GM12878 (cell line): Measurements from ENCODE around the gene UQCRC1. TPM values are rescaled to one million over a fixed set of nuclear protein-coding genes. Genes with fewer than 3 reads are reported as not detected.

Experiments
- ATAC-seq: fragments of 200-7000 bp; cut with Tn5 transposase; 3 replicates; pipeline ENCODE4 v1.9.1; 2020; ENCODE audit warnings: mild to moderate bottlenecking, moderate library complexity
- BruUV-seq: library from RNA; stranded (reverse); fragments of 400-500 nt; replicated peaks from 2 replicates; lab custom pipeline; 2021; lab: Mats Ljungman, UMichigan
- CTCF ChIA-PET: fragments of 300-600 bp; sonication (Branson Sonifier 250); formaldehyde crosslinking; extraction: SDS; loops from one replicate; lab custom pipeline; 2021; ENCODE audit warnings: inconsistent platforms; lab: Yijun Ruan, JAX
- POLR2A ChIA-PET: fragments of 350-600 bp; formaldehyde crosslinking; extraction: SDS; loops from one replicate; lab custom pipeline; 2021; ENCODE audit warnings: inconsistent platforms; lab: Charles Lee
- RAD21 ChIA-PET: fragments of 300-600 bp; sonication (Branson Sonifier 250); formaldehyde crosslinking; loops from one replicate; lab custom pipeline; 2023; ENCODE audit warnings: antibody characterized with exemption; ENCODE audit not compliant: unreplicated experiment; lab: Charles Lee
- SMC1A ChIA-PET: fragments of 300-600 bp; sonication (Branson Sonifier 250); formaldehyde crosslinking; loops from one replicate; lab custom pipeline; 2023; ENCODE audit not compliant: unreplicated experiment, uncharacterized antibody; lab: Charles Lee
- DNase-seq: peaks from one replicate; pipeline ENCODE4 v3.0.0-alpha.2; 2011; ENCODE audit warnings: low read depth, low spot score
- FAIRE-seq: peaks from 3 replicates; lab custom pipeline; 2011; peaks lifted over from hg19 to GRCh38; lab: Jason Lieb, UNC
- H2AFZ ChIP-seq: 2 replicates; pipeline ENCODE4 v1.6.0; 2011; ENCODE audit warnings: low read depth, low read length, control low read depth; ENCODE audit not compliant: control insufficient read depth
- H3K27ac ChIP-seq: 2 replicates; pipeline ENCODE4 v1.5.1; 2011; ENCODE audit warnings: control low read depth; ENCODE audit not compliant: control insufficient read depth, insufficient read depth
- H3K27me3 ChIP-seq, 2 experiments: replicated peaks in 1 of 2; 2 replicates each; pipeline versions ENCODE4 v1.6.0 to v1.6.1; 2011; ENCODE audit warnings: low read length in 1 of 2; ENCODE audit not compliant: control insufficient read depth in 2 of 2, insufficient read depth in 2 of 2
- H3K36me3 ChIP-seq, 2 experiments: 2 replicates each; pipeline ENCODE4 v1.5.1; 2011; ENCODE audit warnings: low read length in 1 of 2; ENCODE audit not compliant: control insufficient read depth in 2 of 2, insufficient read depth in 2 of 2
- H3K4me1 ChIP-seq: 2 replicates; pipeline ENCODE4 v1.6.1; 2011; ENCODE audit warnings: mild to moderate bottlenecking, low read length, moderate library complexity, mixed read lengths; ENCODE audit not compliant: control insufficient read depth, insufficient read depth
- H3K4me2 ChIP-seq: 2 replicates; pipeline ENCODE4 v1.6.0; 2011; ENCODE audit warnings: control low read depth; ENCODE audit not compliant: control insufficient read depth, insufficient read depth
- H3K4me3 ChIP-seq: fragments of 200-600 bp; sonication (generic); 2 replicates; pipeline ENCODE4 v1.5.1; 2016
- H3K79me2 ChIP-seq: 2 replicates; pipeline ENCODE4 v1.6.0; 2011; ENCODE audit warnings: low read length; ENCODE audit not compliant: control insufficient read depth, insufficient read depth
- H3K9ac ChIP-seq: 2 replicates; pipeline ENCODE4 v1.8.0; 2011; ENCODE audit warnings: low read length, control low read depth, mixed read lengths; ENCODE audit not compliant: control insufficient read depth, insufficient read depth
- H3K9me3 ChIP-seq: replicated peaks from 3 replicates; pipeline ENCODE4 v1.5.1; 2011; ENCODE audit warnings: mild to moderate bottlenecking, low read length; ENCODE audit not compliant: control insufficient read depth, insufficient read depth
- H4K20me1 ChIP-seq: 2 replicates; pipeline ENCODE4 v1.6.0; 2011; ENCODE audit not compliant: control insufficient read depth, insufficient read depth
- ATF2 ChIP-seq: IDR thresholded peaks from 2 replicates; pipeline ENCODE4 v1.6.1; 2012; ENCODE audit warnings: low read length, inconsistent platforms
- BCL11A ChIP-seq: IDR thresholded peaks from 2 replicates; pipeline ENCODE4 v1.6.1; 2011; ENCODE audit warnings: low read depth, low read length
- E2F4 ChIP-seq: IDR thresholded peaks from 2 replicates; pipeline ENCODE4 v1.6.1; 2012; ENCODE audit warnings: low read depth, low read length, improper control_type of control experiment
- MEF2B ChIP-seq: fragments of 450-650 bp; IDR thresholded peaks from 2 replicates; pipeline ENCODE4 v1.6.1; 2018; ENCODE audit warnings: mild to moderate bottlenecking, moderate library complexity; ENCODE audit not compliant: partially characterized antibody, poor library complexity, severe bottlenecking
- MXI1 ChIP-seq: fragments of 150-350 bp; IDR thresholded peaks from 2 replicates; pipeline ENCODE4 v1.6.1; 2011; ENCODE audit warnings: low read depth, mild to moderate bottlenecking, inconsistent platforms, low read length, improper control_type of control experiment
- NFIC ChIP-seq: IDR thresholded peaks from 2 replicates; pipeline ENCODE4 v1.6.1; 2012; ENCODE audit warnings: low read depth, mild to moderate bottlenecking, inconsistent platforms, low read length, moderate library complexity
- NFXL1 ChIP-seq: fragments of 450-650 bp; IDR thresholded peaks from 2 replicates; pipeline ENCODE4 v1.6.1; 2017; ENCODE audit warnings: antibody characterized with exemption, mild to moderate bottlenecking, borderline replicate concordance
- RAD21 ChIP-seq: IDR thresholded peaks from 2 replicates; pipeline ENCODE4 v1.6.1; 2011; ENCODE audit warnings: mild to moderate bottlenecking, low read depth, low read length, moderate library complexity; ENCODE audit not compliant: insufficient read depth
- RCOR1 ChIP-seq: conservative IDR thresholded peaks from 2 replicates; pipeline ENCODE4 v1.6.1; 2012; ENCODE audit warnings: low read depth, low read length, improper control_type of control experiment
- REST ChIP-seq: IDR thresholded peaks from 2 replicates; pipeline ENCODE4 v1.6.1; 2012; ENCODE audit warnings: mild to moderate bottlenecking, low read depth, low read length
- SIX5 ChIP-seq: IDR thresholded peaks from 2 replicates; pipeline ENCODE4 v1.6.1; 2011; ENCODE audit warnings: mild to moderate bottlenecking, low read depth, low read length, moderate library complexity; ENCODE audit not compliant: severe bottlenecking
- SREBF2 ChIP-seq: IDR thresholded peaks from 2 replicates; pipeline ENCODE4 v1.6.1; 2012; ENCODE audit warnings: mild to moderate bottlenecking, low read length
- ZBTB40 ChIP-seq: fragments of 450-650 bp; IDR thresholded peaks from 2 replicates; pipeline ENCODE4 v1.6.1; 2016; ENCODE audit warnings: mild to moderate bottlenecking, moderate library complexity, borderline replicate concordance
- whole genome bisulfite sequencing: methylation state at CpG from one replicate; pipeline ENCODE4 v1.1.6; 2016; ENCODE audit warnings: low lambda C conversion rate; ENCODE audit not compliant: insufficient replicate concordance, insufficient coverage; ENCODE audit errors: missing lambda C conversion rate; 5-methylcytosine and 5-hydroxymethylcytosine counted together
- in situ Hi-C: fragments of 300-500 bp; cut with MboI; formaldehyde crosslinking; loops from 9 replicates; pipeline ENCODE4 v1.14.3; 2018; ENCODE audit warnings: mixed read lengths
- intact Hi-C: fragments of 100-400 bp; cut with micrococcal nuclease; formaldehyde crosslinking; loops from one replicate; pipeline ENCODE4 v1.14.2; 2022; ENCODE audit not compliant: unreplicated experiment
- polyA plus RNA-seq, 11 experiments: library from polyadenylated mRNA; depleted of rRNA in 4 of 11; unstranded in 6 of 11; stranded (reverse) in 5 of 11; fragments of >200 nt; fragmentation: Nextera tagmentation in 4 of 11; fragmentation: Illumina TruSeq in 1 of 11; extraction: Ambion mirVana in 4 of 11; extraction: Trizol in 1 of 11; gene quantifications; 1 replicate in 1 of 11; 2 replicates in 10 of 11; pipeline versions ENCODE4 v1.2.1 to v1.2.3, GENCODE V29; 2011 to 2016; ENCODE audit warnings: inconsistent platforms in 2 of 11, missing spikeins in 2 of 11, low read depth in 1 of 11
- total RNA-seq, 4 experiments: library from RNA; depleted of rRNA in 3 of 4; stranded (reverse); fragments of >200 nt in 3 of 4; fragmentation: Illumina TruSeq in 1 of 4; extraction: Trizol in 1 of 4; gene quantifications; 2 replicates each; pipeline versions ENCODE4 v1.2.1 to v1.2.3, GENCODE V29; 2013 to 2021

UQCRC1 gene
- total and polyA plus RNA-seq, 10 of the 15 experiments (the other 5 are each of a cell fraction or from before 2014, with no cell fraction given): 116 to 426 (median 228) TPM

- H3K4me3 ChIP-seq: 0 out of 2 replicates have a peak overlapping the region, but pooled peaks have one; percentile 77
- SMC1A ChIA-PET: no interaction called here
- FAIRE-seq: no peak
- TF ChIP-seq RAD21 (no peak), BCL11A (no peak), MEF2B (no peak), ZBTB40 (no peak), NFXL1 (no peak), NFIC (no peak), E2F4 (no peak), ATF2 (no peak), RCOR1 (no peak), SREBF2 (no peak), MXI1 (no peak), REST (no peak), SIX5 (no peak)
Observed at GRCh38 chr3:48633743-48634142, 24.3 kb upstream of the UQCRC1 start.

More at GRCh38 chr3:48633743-48634142, 24.3 kb upstream of the UQCRC1 start:
- Histone ChIP-seq H4K20me1 (no peaks in the 10 kb centered on the region), H3K9me3 (no peaks in the 10 kb centered on the region), H3K36me3 (peaks cover 0 to 4% of the 10 kb centered on the region in 2 experiments; a peak in 3 of 4 replicates), H3K9ac (no peak overlapping the region), H3K27ac (no peak overlapping the region), H2AFZ (no peak overlapping the region), H3K4me1 (peaks cover 11% of the 10 kb centered on the region; the same call in 1 of the 2 replicates), H3K4me2 (peak overlapping the region; percentile 58), H3K79me2 (peaks cover 3% of the 10 kb centered on the region), H3K27me3 (no peaks in the 10 kb centered on the region)
- DNase-seq: no peak
- CTCF ChIA-PET: interaction anchor here (1.4 to 4.6 kb wide), 7 partner anchors 10 to 354 kb away, joined by 3 to 48 read pairs (median 7); partner anchors contain the start of gene PFKFB4
- BruUV-seq: no TSS peak
- no peak for ATAC-seq
- in situ Hi-C loops: no loop called here
- RAD21 ChIA-PET: interaction anchor here (2.7 to 3.5 kb wide), 2 partner anchors 76 to 233 kb away, joined by 18 to 32 read pairs; partner anchors contain the start of gene PFKFB4
- POLR2A ChIA-PET: interaction anchor here (1.7 kb wide), 1 partner anchor 161 kb away, joined by 5 read pairs; no protein-coding TSS in a partner anchor
- 72% methylated on average over 2 of the region's 2 CpGs for WGBS
- intact Hi-C loops: loop anchor here (2.0 kb wide), 2 partner anchors 25 to 29 kb away; partner anchors contain the start of genes CELSR3 and UQCRC1
